Measurements from ENCODE around the gene CCDC197.

- TF ChIP-seq EP300 (conservative IDR thresholded peaks at IDR 0.05; ENCODE audit: poor library complexity, severe bottlenecking) (no peak), POLR2AphosphoS5 (IDR thresholded peaks at IDR 0.05) (no peak), CTCF (IDR thresholded peaks at IDR 0.05; ENCODE audit: poor library complexity, severe bottlenecking) (no peak), RAD21 (conservative IDR thresholded peaks at IDR 0.05) (no peak), EZH2 (IDR thresholded peaks at IDR 0.05; ENCODE audit: borderline replicate concordance, insufficient read depth, low read length, poor library complexity, severe bottlenecking) (no peak), TAF1 (IDR thresholded peaks at IDR 0.05; ENCODE audit: low read depth) (no peak)
Observed at GRCh38 chr14:93949511-93950075, 47.5 kb upstream of the CCDC197 start.

All from neural cell (in vitro differentiated cells).